ENCODE results near the gene GARS1. TPM values are rescaled to one million over a fixed set of nuclear protein-coding genes. Genes with fewer than 3 reads are reported as not detected.

Gene GARS1, protein sequence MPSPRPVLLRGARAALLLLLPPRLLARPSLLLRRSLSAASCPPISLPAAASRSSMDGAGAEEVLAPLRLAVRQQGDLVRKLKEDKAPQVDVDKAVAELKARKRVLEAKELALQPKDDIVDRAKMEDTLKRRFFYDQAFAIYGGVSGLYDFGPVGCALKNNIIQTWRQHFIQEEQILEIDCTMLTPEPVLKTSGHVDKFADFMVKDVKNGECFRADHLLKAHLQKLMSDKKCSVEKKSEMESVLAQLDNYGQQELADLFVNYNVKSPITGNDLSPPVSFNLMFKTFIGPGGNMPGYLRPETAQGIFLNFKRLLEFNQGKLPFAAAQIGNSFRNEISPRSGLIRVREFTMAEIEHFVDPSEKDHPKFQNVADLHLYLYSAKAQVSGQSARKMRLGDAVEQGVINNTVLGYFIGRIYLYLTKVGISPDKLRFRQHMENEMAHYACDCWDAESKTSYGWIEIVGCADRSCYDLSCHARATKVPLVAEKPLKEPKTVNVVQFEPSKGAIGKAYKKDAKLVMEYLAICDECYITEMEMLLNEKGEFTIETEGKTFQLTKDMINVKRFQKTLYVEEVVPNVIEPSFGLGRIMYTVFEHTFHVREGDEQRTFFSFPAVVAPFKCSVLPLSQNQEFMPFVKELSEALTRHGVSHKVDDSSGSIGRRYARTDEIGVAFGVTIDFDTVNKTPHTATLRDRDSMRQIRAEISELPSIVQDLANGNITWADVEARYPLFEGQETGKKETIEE
- total RNA-seq = 100 to 1,000 TPM; 150 to 154 TPM

DNA sequence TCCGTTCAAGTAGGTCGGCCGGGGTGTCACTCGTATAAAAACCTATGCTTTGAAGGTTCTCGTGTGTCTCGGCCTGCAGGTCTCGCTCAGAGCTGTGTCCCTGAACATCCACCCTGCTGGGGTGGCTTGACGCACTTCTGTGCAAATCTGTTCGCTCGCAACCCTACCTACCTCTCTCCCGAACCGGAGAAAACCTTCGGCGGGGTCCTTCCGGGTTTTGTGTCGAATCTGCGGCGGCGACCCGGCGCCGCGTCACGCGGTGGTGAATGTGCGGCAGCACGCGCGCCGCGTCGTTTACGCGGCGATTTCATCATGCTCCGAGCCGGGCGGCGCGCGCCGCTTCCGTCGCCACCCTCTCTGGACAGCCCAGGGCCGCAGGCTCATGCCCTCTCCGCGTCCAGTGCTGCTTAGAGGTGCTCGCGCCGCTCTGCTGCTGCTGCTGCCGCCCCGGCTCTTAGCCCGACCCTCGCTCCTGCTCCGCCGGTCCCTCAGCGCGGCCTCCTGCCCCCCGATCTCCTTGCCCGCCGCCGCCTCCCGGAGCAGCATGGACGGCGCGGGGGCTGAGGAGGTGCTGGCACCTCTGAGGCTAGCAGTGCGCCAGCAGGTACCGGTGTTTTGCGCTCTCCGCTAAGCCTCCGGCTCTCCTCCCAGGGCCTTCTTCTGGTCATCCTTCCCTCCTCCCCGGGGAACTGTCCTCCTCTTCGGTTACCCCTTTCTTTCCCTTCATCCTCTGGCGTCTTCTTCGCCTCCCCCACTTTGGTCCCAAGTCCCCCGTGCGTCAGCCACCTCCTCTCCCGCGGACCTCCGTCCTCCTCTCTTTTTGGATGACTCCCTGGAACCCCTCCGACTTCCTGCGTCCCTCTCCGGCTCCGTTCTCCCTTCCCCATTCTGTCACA lies at the start of gene GARS1:
TSS of gene GARS1 (plus strand) at position 339 of the 896 bp plus-strand sequence. CDS start at position 383, 44 bp downstream.
- peak; percentile 92 for DNase-seq
- ATAC-seq (ENCODE audit: low read depth) = peak; percentile 90
- POLR2A ChIA-PET = interaction anchor here (0.9 to 1.5 kb wide), 6 partner anchors 14 to 1901 kb away, joined by 3 to 8 read pairs (median 3); partner anchors contain the start of gene AVL9
- H3K36me3 Mint-ChIP-seq = peaks cover 18% of the 10 kb centered on the region
- peak within 1 kb of the TSS; percentile 100 for H3K27ac Mint-ChIP-seq
- H3K4me1 Mint-ChIP-seq = peaks cover 31% of the 10 kb centered on the region
- no peaks in the 10 kb centered on the region for H3K27me3 Mint-ChIP-seq
- H3K9me3 Mint-ChIP-seq = no peaks in the 10 kb centered on the region
- H3K4me3 Mint-ChIP-seq = peak within 1 kb of the TSS; percentile 100

DNA sequence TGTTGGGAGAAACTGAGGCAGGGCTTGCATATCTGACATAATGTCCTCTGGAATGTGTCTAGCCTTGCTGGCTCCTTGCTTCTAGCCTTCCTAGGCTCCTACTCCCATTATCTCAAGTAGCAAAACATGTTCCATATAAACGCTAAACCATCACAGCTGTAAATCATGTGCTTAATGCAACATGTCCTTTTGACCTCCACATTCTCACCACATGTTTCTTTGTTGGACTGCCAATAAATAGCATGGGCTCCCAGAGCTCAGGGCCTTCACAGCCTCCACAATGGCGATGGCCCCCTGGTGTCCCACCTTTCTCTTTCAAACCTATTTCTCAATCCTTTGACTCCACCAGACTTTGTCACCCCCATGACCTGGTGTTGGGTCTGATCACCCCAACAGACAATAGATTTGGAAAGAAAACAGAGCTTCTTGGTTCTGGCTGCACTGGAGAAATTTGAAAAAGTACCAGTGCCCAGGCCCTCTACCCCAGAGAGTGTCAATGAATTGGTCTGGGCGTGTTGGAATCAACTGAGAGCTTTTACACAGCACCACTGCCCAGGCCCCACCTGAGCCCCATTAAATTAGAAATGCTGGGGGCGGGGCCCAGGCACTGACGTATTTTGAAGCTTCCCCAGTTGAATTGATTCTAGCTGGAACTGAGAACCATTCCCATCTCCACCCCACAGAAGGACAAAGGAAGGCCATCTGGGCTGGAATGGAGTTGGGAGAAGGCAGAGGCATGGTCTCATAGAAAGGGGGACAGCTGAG lies 48.7 kb upstream of the GARS1 start:
- Mint-ChIP-seq H3K4me1 (peaks cover 9% of the 10 kb centered on the region), H3K27ac (no peak overlapping the region), H3K4me3 (no peak overlapping the region)

DNA sequence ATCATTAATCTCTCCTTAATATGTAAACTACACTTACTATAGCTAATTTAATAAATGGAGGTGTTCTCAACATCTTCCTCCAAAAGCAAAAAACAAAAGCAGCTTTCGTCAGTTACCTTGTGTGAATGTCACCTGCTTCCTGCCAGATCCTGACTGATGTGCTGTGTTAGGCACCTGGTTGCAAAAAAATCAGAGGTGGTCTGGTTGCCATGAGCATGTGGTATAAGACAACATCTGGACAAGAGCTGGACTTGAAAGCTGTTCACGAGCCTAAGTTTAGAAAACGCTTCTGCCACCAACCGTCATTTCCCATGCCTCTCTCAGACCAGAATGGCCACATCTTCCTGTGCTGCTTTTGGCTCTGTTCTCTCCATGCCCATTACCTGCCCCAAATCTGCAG lies 48.1 kb upstream of the GARS1 start:
- Mint-ChIP-seq H3K4me3 (no peak overlapping the region), H3K9me3 (no peaks in the 10 kb centered on the region), H3K27ac (no peak overlapping the region), H3K36me3 (peaks cover 11% of the 10 kb centered on the region), H3K27me3 (no peaks in the 10 kb centered on the region), H3K4me1 (peaks cover 12% of the 10 kb centered on the region)
- no peak for ATAC-seq (ENCODE audit: low read depth)
- POLR2A ChIA-PET = no interaction called here
- DNase-seq = no peak

More for the DNA sequence above, 48.7 kb upstream of the GARS1 start:
- DNase-seq (no peak), ATAC-seq (ENCODE audit: low read depth) (no peak)
- POLR2A ChIA-PET = no interaction called here
- peaks cover 11% of the 10 kb centered on the region for H3K36me3 Mint-ChIP-seq
- H3K27me3 Mint-ChIP-seq = no peaks in the 10 kb centered on the region
- no peaks in the 10 kb centered on the region for H3K9me3 Mint-ChIP-seq

DNA sequence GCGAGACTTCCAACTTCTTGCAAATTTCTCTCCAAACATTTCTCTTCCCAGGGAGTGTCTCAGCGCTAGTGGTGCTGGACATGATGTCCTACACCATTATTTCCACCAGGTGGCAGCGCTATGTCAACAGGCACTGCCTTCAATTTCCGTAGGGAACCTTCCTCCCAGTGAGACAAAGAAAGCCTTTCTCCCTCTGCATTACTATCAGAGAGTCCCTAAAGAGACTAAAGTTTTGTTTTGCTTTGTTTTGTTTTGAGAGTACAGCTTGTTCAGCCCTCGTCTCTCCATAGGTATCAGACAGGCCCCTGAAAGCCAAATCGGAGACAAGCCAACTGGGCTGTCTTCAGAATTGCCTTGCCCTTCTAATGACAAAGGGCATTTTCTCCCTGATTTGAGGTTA lies 45.8 kb upstream of the GARS1 start:
- no peak for DNase-seq
- Mint-ChIP-seq H3K4me3 (no peak overlapping the region), H3K4me1 (peaks cover 10% of the 10 kb centered on the region), H3K27ac (no peak overlapping the region), H3K27me3 (no peaks in the 10 kb centered on the region), H3K36me3 (peaks cover 9% of the 10 kb centered on the region), H3K9me3 (no peaks in the 10 kb centered on the region)
- POLR2A ChIA-PET = no interaction called here
- no peak for ATAC-seq (ENCODE audit: low read depth)

DNA sequence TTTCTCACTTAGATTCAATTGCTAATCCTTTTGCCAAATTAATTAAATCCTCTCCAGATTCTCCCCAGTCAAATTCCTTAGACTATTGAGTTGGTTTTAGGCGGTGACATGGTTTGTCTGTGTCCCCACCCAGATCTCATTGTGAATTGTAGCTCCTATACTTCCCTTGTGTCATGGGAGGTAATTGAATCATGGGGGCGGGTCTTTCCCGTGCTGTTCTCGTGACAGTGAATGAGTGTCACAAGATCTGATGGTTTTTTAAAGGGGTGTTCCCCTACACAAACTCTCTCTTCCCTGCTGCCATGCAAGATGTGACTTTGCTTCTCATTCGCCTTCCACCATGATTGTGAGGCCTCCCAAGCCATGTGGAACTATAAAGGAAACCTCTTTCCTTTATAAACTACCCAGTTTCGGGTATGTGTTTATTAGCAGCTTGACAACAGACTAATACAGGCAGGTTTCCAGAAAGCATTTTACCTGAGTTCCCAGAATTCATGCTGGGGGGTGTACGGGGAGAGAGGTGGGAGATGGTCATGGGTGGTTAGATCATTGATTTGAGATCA lies 44.7 kb upstream of the GARS1 start:
- POLR2A ChIA-PET = no interaction called here
- Mint-ChIP-seq H3K4me1 (peaks cover 8% of the 10 kb centered on the region), H3K4me3 (no peak overlapping the region), H3K9me3 (no peaks in the 10 kb centered on the region), H3K27ac (no peak overlapping the region), H3K27me3 (no peaks in the 10 kb centered on the region), H3K36me3 (peaks cover 10% of the 10 kb centered on the region)
- no peak for ATAC-seq (ENCODE audit: low read depth)
- no peak for DNase-seq

DNA sequence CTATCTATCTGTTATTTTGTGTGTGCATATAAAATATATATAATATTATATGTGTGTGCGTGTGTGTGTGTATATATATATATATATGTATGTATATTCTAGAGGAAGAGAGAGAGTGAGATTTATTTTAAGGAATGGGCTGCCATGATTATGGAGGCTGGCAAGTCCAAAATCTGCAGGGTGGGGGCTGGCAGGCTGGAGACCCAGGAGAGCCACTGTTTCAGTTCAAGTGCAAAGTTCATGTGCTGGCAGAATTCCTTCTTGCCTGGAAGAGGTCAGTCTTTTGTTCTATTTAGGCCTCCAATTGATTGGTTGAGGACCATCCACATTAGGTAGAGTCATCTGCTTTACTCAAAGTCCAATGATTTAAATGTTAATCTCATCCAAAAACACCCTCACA lies 42.3 kb upstream of the GARS1 start:
- H3K27ac Mint-ChIP-seq = no peak overlapping the region
- POLR2A ChIA-PET = no interaction called here
- ATAC-seq (ENCODE audit: low read depth) (no peak), DNase-seq (no peak)
- peaks cover 8% of the 10 kb centered on the region for H3K4me1 Mint-ChIP-seq
- H3K36me3 Mint-ChIP-seq = peaks cover 10% of the 10 kb centered on the region
- H3K4me3 Mint-ChIP-seq = no peak overlapping the region
- no peaks in the 10 kb centered on the region for H3K27me3 Mint-ChIP-seq
- H3K9me3 Mint-ChIP-seq = no peaks in the 10 kb centered on the region

DNA sequence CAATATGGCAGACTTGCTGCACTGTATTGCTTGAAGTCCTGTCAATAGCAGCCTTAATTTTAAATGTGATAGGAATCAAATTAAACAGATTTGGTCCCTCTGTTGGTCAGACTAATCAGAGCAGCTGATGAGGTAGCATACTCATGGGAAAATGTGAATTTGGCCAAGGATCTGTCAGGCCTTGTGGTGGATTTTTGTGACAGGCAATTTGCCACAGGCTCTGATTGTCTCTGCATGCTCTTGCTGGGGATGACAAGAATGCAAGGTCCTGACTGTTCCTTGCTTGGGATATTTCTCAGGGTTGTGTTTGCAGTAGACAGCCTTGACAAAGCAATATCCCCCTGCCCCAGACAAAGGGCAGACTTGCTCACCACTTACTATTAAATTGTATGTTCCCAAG lies 41.5 kb upstream of the GARS1 start:
- Mint-ChIP-seq H3K4me1 (peaks cover 8% of the 10 kb centered on the region), H3K4me3 (no peak overlapping the region), H3K27ac (no peak overlapping the region), H3K36me3 (peaks cover 10% of the 10 kb centered on the region), H3K27me3 (no peaks in the 10 kb centered on the region), H3K9me3 (no peaks in the 10 kb centered on the region)
- no peak for DNase-seq
- POLR2A ChIA-PET = no interaction called here
- no peak for ATAC-seq (ENCODE audit: low read depth)

DNA sequence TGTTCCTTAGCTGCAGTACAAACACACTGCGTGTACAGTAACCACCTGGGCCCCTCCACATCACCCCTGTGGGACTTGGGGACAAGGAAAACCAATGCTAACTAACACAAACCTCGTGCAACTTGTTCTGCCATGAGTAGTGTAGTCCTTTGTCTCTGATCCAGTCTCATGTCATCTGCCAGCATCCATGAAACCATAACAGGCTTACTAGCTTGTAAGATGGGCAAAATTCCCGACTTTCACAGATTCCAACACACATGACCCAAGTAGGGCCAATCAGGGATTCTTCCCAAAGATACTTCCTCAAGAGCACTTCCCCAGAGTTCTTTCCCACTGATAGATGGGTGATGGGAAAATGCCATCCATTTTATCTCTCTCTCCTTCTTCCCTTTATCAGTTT lies 41.1 kb upstream of the GARS1 start:
- no peak overlapping the region for H3K4me3 Mint-ChIP-seq
- no peak overlapping the region for H3K27ac Mint-ChIP-seq
- POLR2A ChIA-PET = no interaction called here

DNA sequence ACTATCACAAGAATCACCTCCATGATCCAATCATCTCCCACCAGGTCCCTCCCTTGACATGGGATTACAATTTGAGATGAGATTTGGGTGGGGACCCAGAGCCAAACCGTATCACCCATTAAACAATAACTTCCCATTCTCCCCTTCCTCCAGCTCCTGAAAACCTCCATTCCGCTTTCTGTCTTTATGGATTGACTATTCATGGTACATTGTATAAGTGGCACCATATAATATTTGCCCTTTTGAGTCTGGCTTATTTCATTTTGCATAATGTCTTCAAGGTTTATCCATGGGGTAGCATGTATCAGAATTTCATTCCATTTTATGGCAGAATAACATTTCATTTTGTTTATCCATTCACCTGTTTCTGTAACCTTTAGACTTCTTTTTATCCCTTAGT lies 39.2 kb upstream of the GARS1 start:
- Mint-ChIP-seq H3K27me3 (no peaks in the 10 kb centered on the region), H3K4me3 (no peak overlapping the region), H3K4me1 (peaks cover 6% of the 10 kb centered on the region), H3K36me3 (peaks cover 4% of the 10 kb centered on the region), H3K9me3 (no peaks in the 10 kb centered on the region), H3K27ac (no peak overlapping the region)
- POLR2A ChIA-PET = no interaction called here
- DNase-seq (no peak), ATAC-seq (ENCODE audit: low read depth) (no peak)

More for the DNA sequence above, 41.1 kb upstream of the GARS1 start:
- Mint-ChIP-seq H3K27me3 (no peaks in the 10 kb centered on the region), H3K9me3 (no peaks in the 10 kb centered on the region), H3K36me3 (peaks cover 10% of the 10 kb centered on the region), H3K4me1 (peaks cover 8% of the 10 kb centered on the region)
- no peak for DNase-seq
- no peak for ATAC-seq (ENCODE audit: low read depth)

DNA sequence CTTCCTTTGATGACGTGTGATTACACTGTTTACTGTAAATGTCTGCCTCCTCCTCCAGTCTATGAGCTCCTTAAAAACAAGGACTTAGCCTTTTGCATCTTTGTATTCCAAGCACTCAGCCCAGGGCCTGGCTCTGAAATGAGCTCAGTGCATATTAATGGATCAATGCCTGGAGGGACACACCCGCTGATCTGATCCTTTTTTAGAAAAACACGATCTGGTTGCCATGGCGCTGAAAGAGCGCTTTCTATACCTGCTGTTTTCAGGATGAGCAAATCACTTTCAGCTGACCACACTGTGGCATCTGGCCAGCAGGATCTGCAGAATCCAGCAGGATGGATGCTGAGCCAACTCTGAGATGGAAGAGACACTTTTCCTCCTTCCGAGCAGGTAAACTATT lies 37.8 kb upstream of the GARS1 start:
- H3K4me3 Mint-ChIP-seq = no peak overlapping the region
- H3K4me1 Mint-ChIP-seq = peaks cover 1% of the 10 kb centered on the region
- no peak overlapping the region for H3K27ac Mint-ChIP-seq
- ATAC-seq (ENCODE audit: low read depth) (no peak), DNase-seq (no peak)
- no peaks in the 10 kb centered on the region for H3K9me3 Mint-ChIP-seq
- H3K36me3 Mint-ChIP-seq = peaks cover 5% of the 10 kb centered on the region
- POLR2A ChIA-PET = no interaction called here
- H3K27me3 Mint-ChIP-seq = no peaks in the 10 kb centered on the region

DNA sequence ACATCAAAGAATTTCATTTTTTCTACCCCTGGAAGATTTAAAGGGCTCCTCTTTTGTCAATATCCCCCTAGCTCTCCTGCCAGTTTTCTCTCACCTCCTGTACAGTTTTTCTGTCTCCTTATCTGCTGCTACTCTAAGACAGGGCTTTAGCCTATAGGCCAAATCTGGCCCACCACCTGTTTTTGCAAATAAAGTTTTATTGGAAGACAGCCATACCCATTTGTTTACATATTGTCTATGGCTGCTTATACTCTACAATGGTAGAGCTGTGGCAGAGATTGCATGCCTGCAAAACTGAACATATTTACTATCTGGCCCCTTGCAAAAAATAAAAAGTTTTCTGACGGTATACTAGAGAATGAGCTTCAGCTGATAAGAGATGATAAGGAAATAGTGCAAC lies 37.4 kb upstream of the GARS1 start:
- H3K4me1 Mint-ChIP-seq = peaks cover 1% of the 10 kb centered on the region
- no peak overlapping the region for H3K4me3 Mint-ChIP-seq
- H3K9me3 Mint-ChIP-seq = no peaks in the 10 kb centered on the region
- DNase-seq = no peak
- H3K27me3 Mint-ChIP-seq = no peaks in the 10 kb centered on the region
- POLR2A ChIA-PET = no interaction called here
- H3K36me3 Mint-ChIP-seq = peaks cover 4% of the 10 kb centered on the region
- H3K27ac Mint-ChIP-seq = no peak overlapping the region
- no peak for ATAC-seq (ENCODE audit: low read depth)

DNA sequence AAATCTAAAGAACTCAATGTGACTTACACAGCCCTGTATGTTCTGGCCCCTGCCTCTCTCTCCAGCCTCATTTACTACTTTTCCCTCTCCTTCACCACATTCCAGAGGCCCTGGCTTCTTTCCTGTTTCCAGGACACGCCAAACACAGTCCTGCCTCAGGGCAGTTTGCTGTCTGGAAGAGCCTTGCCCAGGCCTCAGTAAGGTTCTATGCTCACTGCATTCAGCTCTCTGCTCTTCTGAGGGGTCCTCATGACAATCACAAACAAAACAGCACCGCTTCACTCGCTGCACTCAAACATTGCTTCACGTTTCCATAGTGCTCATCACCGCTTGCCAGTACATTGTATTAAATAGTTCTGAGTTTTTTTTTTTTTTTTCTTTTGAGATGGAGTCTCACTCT lies 35.1 kb upstream of the GARS1 start:
- Mint-ChIP-seq H3K36me3 (peaks cover 10% of the 10 kb centered on the region), H3K4me3 (no peak overlapping the region), H3K27me3 (no peaks in the 10 kb centered on the region), H3K27ac (no peak overlapping the region), H3K9me3 (no peaks in the 10 kb centered on the region), H3K4me1 (peaks cover 1% of the 10 kb centered on the region)
- DNase-seq = no peak
- POLR2A ChIA-PET = no interaction called here
- no peak for ATAC-seq (ENCODE audit: low read depth)
